ENCODE measurements around the gene MYO9A.

DNA sequence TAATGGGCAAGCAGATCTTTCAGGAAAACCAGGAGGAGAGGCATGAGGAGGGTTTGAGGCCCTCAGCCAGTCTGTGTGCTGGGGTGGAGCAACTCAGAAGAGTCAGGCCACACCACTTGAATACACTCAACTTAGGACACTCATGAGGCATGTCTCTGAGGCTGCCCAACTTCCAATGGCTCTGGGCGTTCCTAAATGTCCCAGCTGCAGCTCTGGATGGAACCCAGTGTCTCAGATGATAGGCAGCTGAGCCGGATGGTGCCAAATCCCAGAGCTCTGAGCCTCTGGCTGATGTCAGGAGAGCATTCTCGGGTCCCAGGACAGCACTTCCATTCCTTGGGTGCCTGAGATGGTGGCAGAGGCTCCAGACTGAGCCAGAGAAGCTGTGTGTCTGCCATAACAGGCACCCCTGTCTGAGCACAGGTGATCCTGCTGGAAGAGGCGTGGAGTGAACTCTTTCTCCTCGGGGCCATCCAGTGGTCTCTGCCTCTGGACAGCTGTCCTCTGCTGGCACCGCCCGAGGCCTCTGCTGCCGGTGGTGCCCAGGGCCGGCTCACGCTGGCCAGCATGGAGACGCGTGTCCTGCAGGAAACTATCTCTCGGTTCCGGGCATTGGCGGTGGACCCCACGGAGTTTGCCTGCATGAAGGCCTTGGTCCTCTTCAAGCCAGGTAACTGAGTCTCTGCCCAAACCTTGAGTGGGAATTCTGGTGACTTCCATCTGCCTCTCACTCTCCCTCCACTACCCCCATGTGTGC, 304.8 kb downstream of the MYO9A start:
- TF ChIP-seq, protein P1, sequence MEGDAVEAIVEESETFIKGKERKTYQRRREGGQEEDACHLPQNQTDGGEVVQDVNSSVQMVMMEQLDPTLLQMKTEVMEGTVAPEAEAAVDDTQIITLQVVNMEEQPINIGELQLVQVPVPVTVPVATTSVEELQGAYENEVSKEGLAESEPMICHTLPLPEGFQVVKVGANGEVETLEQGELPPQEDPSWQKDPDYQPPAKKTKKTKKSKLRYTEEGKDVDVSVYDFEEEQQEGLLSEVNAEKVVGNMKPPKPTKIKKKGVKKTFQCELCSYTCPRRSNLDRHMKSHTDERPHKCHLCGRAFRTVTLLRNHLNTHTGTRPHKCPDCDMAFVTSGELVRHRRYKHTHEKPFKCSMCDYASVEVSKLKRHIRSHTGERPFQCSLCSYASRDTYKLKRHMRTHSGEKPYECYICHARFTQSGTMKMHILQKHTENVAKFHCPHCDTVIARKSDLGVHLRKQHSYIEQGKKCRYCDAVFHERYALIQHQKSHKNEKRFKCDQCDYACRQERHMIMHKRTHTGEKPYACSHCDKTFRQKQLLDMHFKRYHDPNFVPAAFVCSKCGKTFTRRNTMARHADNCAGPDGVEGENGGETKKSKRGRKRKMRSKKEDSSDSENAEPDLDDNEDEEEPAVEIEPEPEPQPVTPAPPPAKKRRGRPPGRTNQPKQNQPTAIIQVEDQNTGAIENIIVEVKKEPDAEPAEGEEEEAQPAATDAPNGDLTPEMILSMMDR (IDR thresholded peaks at IDR 0.05; ENCODE audit: poor library complexity), result no peak
- TF ChIP-seq EZH2 (IDR thresholded peaks at IDR 0.05; ENCODE audit: borderline replicate concordance), result no peak
- TF ChIP-seq EZH2phosphoT487 (IDR thresholded peaks at IDR 0.05; ENCODE audit: low read depth, severe bottlenecking, unreplicated experiment), result no peak

All from hepatocyte (in vitro differentiated cells).